Endometrial microvascular endothelial cells (primary cell): ENCODE results near the gene SH3RF1. TPM values are rescaled to one million over a fixed set of nuclear protein-coding genes. Genes with fewer than 3 reads are reported as not detected.
"Not testable (repeated sequence)": the region's sequence is repeated elsewhere in the genome, so short reads cannot be mapped to it uniquely, and the experiment has no call there.

Experiments used
- in situ Hi-C: cut with HindIII; loops from 2 replicates; pipeline ENCODE4 v1.10.0; 2017; ENCODE audit warnings: low sequenced_read_pairs, low pct_unique_long_range_greater_than_20kb; ENCODE audit errors: inconsistent ontology term
- total RNA-seq: library from RNA; depleted of rRNA; stranded (reverse); fragments of >200 nt; gene quantifications from one replicate; pipeline ENCODE4 v1.2.3, GENCODE V29; 2015; ENCODE audit errors: inconsistent ontology term

SH3RF1 gene
- total RNA-seq, 1 donor from 2014 or later: 34.4 TPM

GRCh38 chr4:169279108-169279507, 8.4 kb upstream of the SH3RF1 start:
- in situ Hi-C loops: no loop called here

GRCh38 chr4:169278624-169279023, 7.9 kb upstream of the SH3RF1 start:
- in situ Hi-C loops: no loop called here

- in situ Hi-C loops: not testable (repeated sequence)
Measured at GRCh38 chr4:169277838-169278237, 7.1 kb upstream of the SH3RF1 start.

GRCh38 chr4:169275180-169275579, 4.4 kb upstream of the SH3RF1 start:
- in situ Hi-C loops: no loop called here

GRCh38 chr4:169274033-169274432, 3.3 kb upstream of the SH3RF1 start:
- in situ Hi-C loops: no loop called here

- in situ Hi-C loops: no loop called here
Measured at GRCh38 chr4:169272265-169272886, 1.6 kb upstream of the SH3RF1 start.

- in situ Hi-C loops: no loop called here
Measured at GRCh38 chr4:169271692-169272007, 894 bp upstream of the SH3RF1 start.

- in situ Hi-C loops: no loop called here
Measured at GRCh38 chr4:169269916-169270809, 593 bp downstream of the SH3RF1 start.

- in situ Hi-C loops: no loop called here
Measured at GRCh38 chr4:169268951-169269760, 1.6 kb downstream of the SH3RF1 start.

GRCh38 chr4:169267070-169267469, 3.7 kb downstream of the SH3RF1 start:
- in situ Hi-C loops: no loop called here

- in situ Hi-C loops: no loop called here
Measured at GRCh38 chr4:169266661-169267060, 4.1 kb downstream of the SH3RF1 start.

GRCh38 chr4:169266081-169266480, 4.7 kb downstream of the SH3RF1 start:
- in situ Hi-C loops: no loop called here

GRCh38 chr4:169263791-169264392, 6.9 kb downstream of the SH3RF1 start:
- in situ Hi-C loops: no loop called here

- in situ Hi-C loops: no loop called here
Measured at GRCh38 chr4:169260217-169260866, 10.4 kb downstream of the SH3RF1 start.

- in situ Hi-C loops: no loop called here
Measured at GRCh38 chr4:169259271-169259670, 11.5 kb downstream of the SH3RF1 start.

GRCh38 chr4:169258141-169258540, 12.6 kb downstream of the SH3RF1 start:
- in situ Hi-C loops: no loop called here

GRCh38 chr4:169256856-169257761, 13.6 kb downstream of the SH3RF1 start:
- in situ Hi-C loops: no loop called here

GRCh38 chr4:169256101-169256612, 14.6 kb downstream of the SH3RF1 start:
- in situ Hi-C loops: no loop called here
